Suprapubic skin (tissue), 4 donors: ENCODE measurements around the gene MAP7. TPM values are rescaled to one million over a fixed set of nuclear protein-coding genes. Genes with fewer than 3 reads are reported as not detected.

Experiments used
- DNase-seq, 2 donors: peaks; one replicate each; pipeline ENCODE4 v3.0.0-alpha.2; 2019; ENCODE audit warnings: low spot score in 2 of 2
- H3K27ac ChIP-seq: fragments of 200-600 bp; sonication (generic); one replicate; pipeline ENCODE4 v1.5.1; 2019
- H3K27me3 ChIP-seq: fragments of 200-600 bp; sonication (generic); one replicate; pipeline ENCODE4 v1.5.1; 2019
- H3K36me3 ChIP-seq: fragments of 200-600 bp; sonication (generic); one replicate; pipeline ENCODE4 v1.5.1; 2019
- H3K4me1 ChIP-seq: fragments of 200-600 bp; sonication (generic); one replicate; pipeline ENCODE4 v1.5.1; 2019
- H3K4me3 ChIP-seq: fragments of 200-600 bp; sonication (generic); one replicate; pipeline ENCODE4 v1.5.1; 2019; ENCODE audit warnings: mild to moderate bottlenecking
- H3K9me3 ChIP-seq: fragments of 200-600 bp; sonication (generic); one replicate; pipeline ENCODE4 v1.5.1; 2019
- EP300 ChIP-seq: sonication (generic); formaldehyde crosslinking; IDR thresholded peaks from one replicate; pipeline ENCODE4 v1.6.1; 2017; ENCODE audit warnings: antibody characterized with exemption
- POLR2A ChIP-seq, 2 donors: fragments of 450-650 bp; IDR thresholded peaks; one replicate each; pipeline ENCODE4 v1.6.1; 2017; ENCODE audit warnings: antibody characterized with exemption in 2 of 2, mild to moderate bottlenecking in 2 of 2, moderate library complexity in 2 of 2
- POLR2AphosphoS5 ChIP-seq, 3 donors: sonication (generic); formaldehyde crosslinking; IDR thresholded peaks; one replicate each; pipeline ENCODE4 v1.6.1; 2017; ENCODE audit warnings: antibody characterized with exemption in 3 of 3
- WGBS: methylation state at CpG from one replicate; pipeline ENCODE4 v1.1.5; 2018; 5-methylcytosine and 5-hydroxymethylcytosine counted together
- total RNA-seq, 4 donors: library from RNA; depleted of rRNA; stranded (reverse); fragments of >200 nt; gene quantifications; one replicate each; pipeline ENCODE4 v1.1.0, GENCODE V29; 2016
- TF ChIP-seq, protein P1 (sequence below), 2 donors: fragments of 200-600 bp in 1 of 2; fragments of 450-650 bp in 1 of 2; sonication (generic) in 1 of 2; IDR thresholded peaks; one replicate each; pipeline ENCODE4 v1.5.1; 2016 to 2019; ENCODE audit warnings: antibody characterized with exemption in 2 of 2, mild to moderate bottlenecking in 1 of 2, moderate library complexity in 1 of 2

MAP7 gene
- total RNA-seq, 4 donors from 2014 or later: 25.9 to 41.0 (median 28.8) TPM

DNA sequence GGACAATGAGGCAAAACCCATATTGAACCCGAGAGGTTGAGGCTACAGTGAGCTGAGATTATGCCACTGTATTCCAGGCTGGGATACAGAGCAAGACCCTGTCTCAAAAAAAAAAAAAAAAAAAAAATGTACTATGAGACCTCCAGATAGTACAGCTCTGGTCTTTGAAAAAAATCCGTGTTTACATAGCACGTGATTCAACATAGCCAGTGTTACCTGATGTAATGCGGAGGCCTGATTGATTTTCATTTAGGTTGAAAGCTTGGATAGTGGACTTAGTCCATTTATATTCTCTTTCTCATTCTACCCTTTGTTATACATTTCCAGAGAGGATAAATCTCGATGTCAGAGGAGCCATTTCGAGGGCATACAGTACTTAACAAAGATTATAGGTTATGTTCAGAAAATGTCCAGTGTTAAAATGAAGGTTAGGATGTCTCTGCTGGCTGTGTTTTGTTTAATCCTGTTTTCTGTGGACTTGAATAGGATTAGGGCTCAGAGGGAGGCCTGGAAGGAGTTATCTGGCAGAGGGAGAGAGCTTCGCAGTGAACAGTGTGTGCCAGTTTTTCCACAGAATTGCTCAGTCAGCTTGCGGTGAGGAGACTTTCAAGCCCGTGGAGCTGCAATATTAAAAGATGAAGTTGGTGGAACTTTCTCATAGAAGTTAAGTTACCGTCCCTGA, 226.7 kb downstream of the MAP7 start:
- no peaks in the 10 kb centered on the region for H3K9me3 ChIP-seq
- TF ChIP-seq POLR2AphosphoS5 (IDR thresholded peaks at IDR 0.05) (no peak), POLR2A (IDR thresholded peaks at IDR 0.05) (no peak), EP300 (no peak)
- TF ChIP-seq, protein P1, sequence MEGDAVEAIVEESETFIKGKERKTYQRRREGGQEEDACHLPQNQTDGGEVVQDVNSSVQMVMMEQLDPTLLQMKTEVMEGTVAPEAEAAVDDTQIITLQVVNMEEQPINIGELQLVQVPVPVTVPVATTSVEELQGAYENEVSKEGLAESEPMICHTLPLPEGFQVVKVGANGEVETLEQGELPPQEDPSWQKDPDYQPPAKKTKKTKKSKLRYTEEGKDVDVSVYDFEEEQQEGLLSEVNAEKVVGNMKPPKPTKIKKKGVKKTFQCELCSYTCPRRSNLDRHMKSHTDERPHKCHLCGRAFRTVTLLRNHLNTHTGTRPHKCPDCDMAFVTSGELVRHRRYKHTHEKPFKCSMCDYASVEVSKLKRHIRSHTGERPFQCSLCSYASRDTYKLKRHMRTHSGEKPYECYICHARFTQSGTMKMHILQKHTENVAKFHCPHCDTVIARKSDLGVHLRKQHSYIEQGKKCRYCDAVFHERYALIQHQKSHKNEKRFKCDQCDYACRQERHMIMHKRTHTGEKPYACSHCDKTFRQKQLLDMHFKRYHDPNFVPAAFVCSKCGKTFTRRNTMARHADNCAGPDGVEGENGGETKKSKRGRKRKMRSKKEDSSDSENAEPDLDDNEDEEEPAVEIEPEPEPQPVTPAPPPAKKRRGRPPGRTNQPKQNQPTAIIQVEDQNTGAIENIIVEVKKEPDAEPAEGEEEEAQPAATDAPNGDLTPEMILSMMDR (IDR thresholded peaks at IDR 0.05): no peak
- no peaks in the 10 kb centered on the region for H3K36me3 ChIP-seq
- DNase-seq: no peak
- 69% methylated on average over 10 of the region's 10 CpGs for WGBS
- no peaks in the 10 kb centered on the region for H3K4me1 ChIP-seq
- no peak overlapping the region for H3K27ac ChIP-seq
- H3K4me3 ChIP-seq: no peak overlapping the region
- H3K27me3 ChIP-seq: no peaks in the 10 kb centered on the region

DNA sequence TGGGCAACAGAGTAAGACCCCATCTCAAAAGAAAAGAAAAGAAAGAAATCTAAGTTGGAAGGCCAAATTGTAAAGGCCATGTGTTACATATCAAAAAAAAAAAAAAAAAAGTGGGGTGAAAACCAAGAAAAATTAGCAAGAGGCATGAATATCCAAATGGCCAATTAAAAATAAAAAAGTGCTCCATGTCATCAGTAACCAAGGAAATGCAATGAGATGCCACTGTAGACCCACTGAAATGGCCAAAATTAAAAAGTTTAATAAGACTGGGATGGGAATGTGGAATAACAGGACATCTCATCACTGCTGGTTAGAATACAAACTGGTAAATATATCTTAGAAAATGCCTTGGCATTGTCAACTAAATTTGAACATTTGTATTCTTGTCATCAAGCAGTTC, 230.5 kb downstream of the MAP7 start:
- Histone ChIP-seq H3K27me3 (no peaks in the 10 kb centered on the region), H3K27ac (no peak overlapping the region), H3K4me3 (no peak overlapping the region), H3K9me3 (no peaks in the 10 kb centered on the region), H3K4me1 (peaks cover 5% of the 10 kb centered on the region), H3K36me3 (no peaks in the 10 kb centered on the region)
- no peak for TF ChIP-seq POLR2AphosphoS5 (IDR thresholded peaks at IDR 0.05)
- TF ChIP-seq POLR2A (IDR thresholded peaks at IDR 0.05): no peak
- TF ChIP-seq, protein P1 (IDR thresholded peaks at IDR 0.05): no peak
- TF ChIP-seq EP300: no peak
- no peak for DNase-seq

DNA sequence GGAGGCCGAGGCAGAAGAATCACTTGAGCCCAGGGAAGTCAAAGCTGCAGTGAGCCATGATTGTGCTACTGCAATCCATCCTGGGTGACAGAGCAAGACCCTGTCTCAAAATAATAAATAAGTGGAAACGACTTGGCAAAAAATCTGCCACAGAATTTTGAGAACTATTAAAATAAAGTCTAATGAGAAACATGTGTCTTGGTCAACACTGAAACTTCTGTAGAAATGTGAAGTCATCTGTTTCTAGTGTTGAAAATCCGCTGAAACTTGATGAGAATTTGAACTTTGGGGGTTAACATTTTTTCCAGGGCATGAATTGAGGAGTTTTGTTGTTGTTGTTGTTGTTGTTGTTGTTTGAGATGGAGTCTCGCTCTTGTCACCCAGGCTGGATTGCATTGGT, 231.5 kb downstream of the MAP7 start:
- H3K9me3 ChIP-seq: no peaks in the 10 kb centered on the region
- no peak overlapping the region for H3K27ac ChIP-seq
- H3K27me3 ChIP-seq: no peaks in the 10 kb centered on the region
- no peak overlapping the region for H3K4me3 ChIP-seq
- WGBS: 69% methylated on average over 4 of the region's 4 CpGs
- no peaks in the 10 kb centered on the region for H3K36me3 ChIP-seq
- no peak for DNase-seq
- peaks cover 5% of the 10 kb centered on the region for H3K4me1 ChIP-seq
- TF ChIP-seq POLR2A (IDR thresholded peaks at IDR 0.05) (no peak), EP300 (no peak), POLR2AphosphoS5 (IDR thresholded peaks at IDR 0.05) (no peak)
- TF ChIP-seq, protein P1 (IDR thresholded peaks at IDR 0.05): no peak

DNA sequence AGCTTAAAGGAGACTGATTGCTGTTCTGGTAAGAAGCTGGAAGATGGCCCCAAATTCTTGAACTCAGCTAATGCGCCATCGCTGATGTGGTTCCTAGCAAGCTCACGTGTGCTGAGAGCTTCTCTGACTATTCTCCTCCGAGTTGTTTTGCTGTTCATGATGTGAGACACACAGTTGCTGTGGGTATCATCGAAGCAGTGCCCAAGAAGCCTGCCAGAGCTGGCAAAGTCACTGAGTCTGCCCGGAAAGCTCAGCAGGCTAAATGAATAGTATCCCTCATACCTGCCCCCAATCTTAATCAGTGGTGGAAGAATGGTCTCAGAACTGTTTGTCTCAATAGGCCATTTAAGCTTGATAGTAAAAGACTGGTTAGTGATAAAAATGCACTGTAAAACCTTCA, 232.3 kb downstream of the MAP7 start:
- H3K4me1 ChIP-seq: peaks cover 5% of the 10 kb centered on the region
- 64% methylated on average over 6 of the region's 6 CpGs for WGBS

DNA sequence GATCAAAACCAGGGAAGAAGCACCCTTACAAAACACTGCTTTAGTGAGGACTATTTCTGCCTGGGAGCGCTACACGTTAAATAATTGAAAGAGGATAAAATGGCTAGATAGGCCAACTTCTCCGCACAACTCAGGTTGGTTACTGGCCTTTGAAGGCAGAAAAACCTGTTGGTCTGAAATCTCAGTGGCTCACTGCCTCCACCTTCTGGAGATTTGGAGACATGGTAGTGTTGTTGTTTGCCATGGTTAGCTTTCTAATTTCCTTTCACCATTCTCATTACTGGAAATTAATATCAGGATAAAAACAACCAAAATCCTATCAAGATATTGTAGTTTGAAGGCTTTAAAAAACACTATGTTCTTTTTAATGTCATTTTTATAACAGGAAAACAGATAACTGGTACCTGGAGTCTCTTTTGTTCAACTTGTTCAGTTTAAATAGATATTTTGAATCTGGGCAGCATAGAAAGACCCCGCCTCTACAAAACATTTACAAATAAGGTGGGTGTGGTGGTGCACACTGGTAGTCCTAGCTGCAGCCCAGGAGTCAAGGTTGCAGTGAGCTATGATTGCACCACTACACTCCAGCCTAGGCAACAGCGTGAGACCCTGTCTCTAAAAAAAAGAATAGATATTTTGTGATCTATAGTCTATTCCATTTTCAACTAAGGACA, 233.1 kb downstream of the MAP7 start:
- Histone ChIP-seq H3K27ac (no peak overlapping the region), H3K27me3 (no peaks in the 10 kb centered on the region), H3K4me1 (peaks cover 5% of the 10 kb centered on the region), H3K36me3 (no peaks in the 10 kb centered on the region), H3K9me3 (no peaks in the 10 kb centered on the region), H3K4me3 (no peak overlapping the region)
- no peak for DNase-seq
- WGBS: 44% methylated on average over 5 of the region's 5 CpGs
- TF ChIP-seq, protein P1 (IDR thresholded peaks at IDR 0.05): peak; percentile 19 to 82
- TF ChIP-seq EP300: no peak

More for the DNA sequence above, 232.3 kb downstream of the MAP7 start:
- no peak overlapping the region for H3K27ac ChIP-seq
- no peak for DNase-seq
- no peaks in the 10 kb centered on the region for H3K9me3 ChIP-seq
- TF ChIP-seq POLR2A (IDR thresholded peaks at IDR 0.05) (no peak), POLR2AphosphoS5 (IDR thresholded peaks at IDR 0.05) (no peak)
- H3K4me3 ChIP-seq: no peak overlapping the region
- H3K27me3 ChIP-seq: no peaks in the 10 kb centered on the region
- H3K36me3 ChIP-seq: no peaks in the 10 kb centered on the region
